ENCODE data around the gene CDCA5.

DNA sequence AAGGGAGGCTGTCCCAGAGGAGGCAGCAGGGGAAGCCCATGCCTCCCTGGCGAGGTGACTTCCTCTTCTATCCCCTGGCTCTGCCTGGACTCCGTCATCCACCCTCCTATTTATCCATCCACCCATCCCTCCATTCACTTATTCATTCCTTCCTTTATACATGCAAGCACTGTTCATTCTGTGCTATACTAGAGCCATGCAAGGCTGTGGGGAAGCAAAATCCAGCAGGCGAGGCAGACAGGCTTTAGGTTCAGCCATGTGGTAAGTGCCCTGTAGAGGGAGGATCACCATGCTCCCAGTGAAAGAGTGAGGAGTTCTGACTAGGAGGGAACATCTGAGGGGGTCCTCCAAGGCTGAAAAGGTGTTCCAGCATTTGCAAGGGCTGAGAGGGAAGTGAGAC lies 24.3 kb downstream of the CDCA5 start:
- TF ChIP-seq, protein P1, sequence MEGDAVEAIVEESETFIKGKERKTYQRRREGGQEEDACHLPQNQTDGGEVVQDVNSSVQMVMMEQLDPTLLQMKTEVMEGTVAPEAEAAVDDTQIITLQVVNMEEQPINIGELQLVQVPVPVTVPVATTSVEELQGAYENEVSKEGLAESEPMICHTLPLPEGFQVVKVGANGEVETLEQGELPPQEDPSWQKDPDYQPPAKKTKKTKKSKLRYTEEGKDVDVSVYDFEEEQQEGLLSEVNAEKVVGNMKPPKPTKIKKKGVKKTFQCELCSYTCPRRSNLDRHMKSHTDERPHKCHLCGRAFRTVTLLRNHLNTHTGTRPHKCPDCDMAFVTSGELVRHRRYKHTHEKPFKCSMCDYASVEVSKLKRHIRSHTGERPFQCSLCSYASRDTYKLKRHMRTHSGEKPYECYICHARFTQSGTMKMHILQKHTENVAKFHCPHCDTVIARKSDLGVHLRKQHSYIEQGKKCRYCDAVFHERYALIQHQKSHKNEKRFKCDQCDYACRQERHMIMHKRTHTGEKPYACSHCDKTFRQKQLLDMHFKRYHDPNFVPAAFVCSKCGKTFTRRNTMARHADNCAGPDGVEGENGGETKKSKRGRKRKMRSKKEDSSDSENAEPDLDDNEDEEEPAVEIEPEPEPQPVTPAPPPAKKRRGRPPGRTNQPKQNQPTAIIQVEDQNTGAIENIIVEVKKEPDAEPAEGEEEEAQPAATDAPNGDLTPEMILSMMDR (IDR thresholded peaks at IDR 0.05 in 4 of 5, conservative IDR thresholded peaks at IDR 0.05 in 1 of 5): no peak
- TF ChIP-seq POLR2A (IDR thresholded peaks at IDR 0.05): no peak

Data from gastrocnemius medialis (tissue), 4 donors.